Dedifferentiated amniotic fluid mesenchymal stem cell (primary cell): ENCODE data around the gene PPP1R13B.

Experiments
- DNase-seq: peaks from one replicate; pipeline ENCODE4 v3.0.0-alpha.2; 2016; ENCODE audit errors: extremely low spot score

PPP1R13B gene

DNA sequence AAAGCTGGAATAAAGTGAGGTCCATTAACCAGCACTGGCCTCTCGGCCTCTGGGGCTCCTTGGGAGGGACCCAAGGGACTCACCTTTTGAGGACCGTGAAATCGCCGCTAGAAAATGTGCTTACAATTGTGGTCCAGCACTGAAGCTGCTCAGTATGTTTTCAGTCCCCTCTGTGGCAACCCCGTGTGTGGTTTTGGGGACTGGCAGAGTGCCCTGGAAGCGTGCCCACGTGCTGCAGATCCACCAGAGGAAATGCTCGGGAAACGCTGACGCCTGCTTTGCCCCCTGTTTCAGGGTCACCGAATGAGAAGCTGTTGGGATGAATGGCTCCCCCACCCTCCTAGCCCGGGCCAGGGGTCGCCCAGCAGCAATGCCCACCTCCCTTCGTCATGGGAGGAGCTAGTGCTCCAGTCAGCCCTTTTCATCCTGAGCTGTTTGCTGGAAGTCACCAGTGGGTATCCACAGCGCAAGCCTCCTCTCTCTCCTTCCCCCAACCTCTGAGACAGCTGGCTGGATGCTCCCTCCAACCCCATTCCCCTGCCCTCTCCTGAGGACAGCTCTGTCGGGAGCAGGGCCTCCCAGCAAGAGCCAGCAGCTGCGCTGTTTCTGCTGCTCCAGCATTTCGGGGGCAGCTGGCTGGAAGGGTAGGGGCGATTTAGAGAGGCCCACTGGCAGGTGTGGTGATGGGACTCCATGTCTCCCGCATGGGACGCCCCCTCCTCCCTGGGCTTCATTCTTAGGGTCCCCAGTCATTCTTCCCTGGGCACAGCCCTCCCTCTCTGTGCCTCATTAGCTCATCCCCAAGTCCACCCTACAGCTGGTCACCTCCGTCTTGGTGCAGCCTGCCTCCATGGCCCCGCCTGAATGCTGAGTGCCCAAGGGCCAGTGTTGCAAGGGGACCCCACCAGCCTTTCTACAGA lies 33.2 kb upstream of the PPP1R13B start:
- peak; percentile 54 for DNase-seq

DNA sequence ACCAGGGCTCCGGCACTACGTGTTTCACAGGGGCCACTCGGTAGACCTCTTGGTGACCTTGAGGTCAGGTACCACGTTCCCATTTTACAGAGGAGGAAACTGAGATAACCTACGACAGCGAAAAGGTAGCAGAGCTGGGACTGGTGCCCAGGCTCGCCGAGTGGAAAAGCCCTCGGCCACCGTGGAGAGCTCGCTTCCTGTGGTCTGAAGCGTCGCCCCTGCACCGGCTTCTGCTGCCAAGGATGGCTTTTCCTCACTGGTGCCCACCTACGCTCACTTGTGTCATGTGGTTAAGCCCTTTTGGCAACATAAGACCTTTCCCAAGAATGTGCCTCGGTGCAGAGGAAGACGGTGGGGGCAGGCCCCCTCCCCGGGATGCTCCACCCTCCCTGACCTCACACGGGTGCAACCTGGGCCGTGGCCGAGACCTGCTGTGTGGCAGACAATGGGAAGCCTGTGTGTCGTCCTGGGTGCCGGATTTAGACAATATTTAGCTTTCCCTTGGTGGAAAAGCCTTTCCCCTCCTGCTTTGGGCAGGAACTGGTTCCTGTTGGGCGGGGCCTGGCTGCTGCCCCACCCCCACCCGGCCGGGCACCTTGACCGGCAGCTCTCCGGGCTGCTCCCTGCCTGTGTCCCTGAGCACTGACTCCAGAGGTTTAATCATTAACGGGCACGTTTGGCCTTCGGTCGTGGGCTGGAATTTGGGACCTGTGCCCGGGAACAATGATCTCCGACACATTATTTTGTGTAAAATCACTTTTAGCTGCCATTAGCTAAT lies 32.4 kb upstream of the PPP1R13B start:
- DNase-seq: no peak

DNA sequence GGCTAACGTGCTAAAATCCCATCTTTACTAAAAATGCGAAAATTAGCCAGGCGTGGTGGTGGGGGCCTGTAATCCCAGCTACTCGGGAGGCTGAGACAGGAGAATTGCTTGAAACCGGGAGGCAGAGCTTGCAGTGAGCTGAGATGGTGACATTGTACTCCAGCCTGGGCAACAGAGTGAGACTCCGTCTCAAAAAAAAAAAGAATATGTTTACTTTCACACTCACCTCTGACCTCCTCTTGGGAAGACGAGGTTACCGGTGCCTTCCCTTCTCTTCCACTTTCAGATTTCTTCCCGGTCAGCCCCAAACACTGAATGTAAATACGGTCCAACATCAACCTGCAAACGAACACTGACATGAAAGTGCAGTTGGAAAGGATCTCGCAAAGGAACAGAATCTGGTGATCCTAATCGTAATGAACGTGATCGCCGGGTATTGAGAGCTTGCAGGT lies 31.8 kb upstream of the PPP1R13B start:
- DNase-seq: no peak

DNA sequence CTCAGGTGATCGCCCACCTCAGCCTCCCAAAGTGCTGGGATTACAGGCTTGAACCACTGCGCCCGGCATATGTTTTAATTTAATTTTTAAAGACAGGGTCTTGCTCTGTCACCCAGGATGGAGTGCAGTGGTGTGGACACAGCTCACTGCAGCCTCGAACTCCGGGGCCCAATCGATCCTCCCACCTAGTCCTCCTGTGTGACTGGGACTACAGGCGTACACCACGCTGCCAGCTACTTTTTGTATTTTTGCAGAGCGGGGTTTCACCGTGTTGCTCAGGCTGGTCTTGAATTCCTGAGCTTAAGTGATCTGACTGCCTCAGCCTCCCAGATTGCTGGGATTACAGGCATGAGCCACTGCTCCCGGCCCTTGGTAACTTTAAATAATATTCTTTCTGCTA lies 30.8 kb upstream of the PPP1R13B start:
- DNase-seq: no peak

DNA sequence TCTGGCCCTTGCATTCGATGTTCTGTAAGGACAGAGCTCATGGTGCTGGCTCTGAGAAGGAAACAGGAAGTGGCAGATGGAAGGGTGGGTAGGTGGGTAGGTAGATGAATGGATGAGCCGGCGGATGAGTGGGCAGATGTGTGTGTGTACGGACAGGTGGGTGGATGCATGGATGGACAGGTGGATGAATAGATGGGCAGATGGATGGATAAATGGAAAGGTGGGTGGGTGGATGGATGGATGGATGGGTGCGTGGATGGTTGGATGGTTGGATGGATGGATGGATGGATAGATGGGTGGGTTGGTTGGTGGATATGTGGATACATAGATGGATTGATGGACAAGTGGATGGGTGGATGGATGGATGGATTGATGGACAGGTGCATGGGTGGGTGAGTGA lies 27.6 kb upstream of the PPP1R13B start:
- no peak for DNase-seq

DNA sequence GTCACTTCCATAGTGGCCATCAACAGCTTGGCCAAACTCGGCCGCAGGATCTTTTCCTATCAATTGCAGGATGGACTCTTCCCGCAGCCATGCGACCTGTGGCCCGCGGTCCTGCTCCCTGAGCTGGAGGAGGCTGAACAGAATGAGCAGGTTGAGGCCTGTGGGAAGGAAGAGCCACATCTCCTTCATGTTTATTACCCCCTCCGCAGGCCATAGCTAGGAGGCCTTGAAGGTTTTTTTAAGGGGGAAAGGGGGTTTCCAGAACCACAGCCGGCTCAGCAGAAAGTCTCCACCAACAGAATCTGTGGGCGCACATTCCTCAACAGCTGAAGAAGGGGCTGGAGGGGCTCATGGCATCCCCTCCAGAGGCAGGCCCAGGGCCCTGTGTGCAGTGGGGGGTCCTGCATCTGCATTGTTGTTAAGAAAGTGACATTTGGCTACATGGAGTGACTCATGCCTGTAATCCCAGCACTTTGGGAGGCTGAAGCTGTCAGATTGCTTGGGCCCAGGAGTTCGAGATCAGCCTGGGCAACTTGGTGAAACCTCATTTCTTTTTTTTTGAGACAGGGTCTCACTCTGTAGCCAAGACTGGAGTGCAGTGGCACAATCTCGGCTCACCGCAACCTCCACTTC lies 25.2 kb upstream of the PPP1R13B start:
- DNase-seq: no peak

DNA sequence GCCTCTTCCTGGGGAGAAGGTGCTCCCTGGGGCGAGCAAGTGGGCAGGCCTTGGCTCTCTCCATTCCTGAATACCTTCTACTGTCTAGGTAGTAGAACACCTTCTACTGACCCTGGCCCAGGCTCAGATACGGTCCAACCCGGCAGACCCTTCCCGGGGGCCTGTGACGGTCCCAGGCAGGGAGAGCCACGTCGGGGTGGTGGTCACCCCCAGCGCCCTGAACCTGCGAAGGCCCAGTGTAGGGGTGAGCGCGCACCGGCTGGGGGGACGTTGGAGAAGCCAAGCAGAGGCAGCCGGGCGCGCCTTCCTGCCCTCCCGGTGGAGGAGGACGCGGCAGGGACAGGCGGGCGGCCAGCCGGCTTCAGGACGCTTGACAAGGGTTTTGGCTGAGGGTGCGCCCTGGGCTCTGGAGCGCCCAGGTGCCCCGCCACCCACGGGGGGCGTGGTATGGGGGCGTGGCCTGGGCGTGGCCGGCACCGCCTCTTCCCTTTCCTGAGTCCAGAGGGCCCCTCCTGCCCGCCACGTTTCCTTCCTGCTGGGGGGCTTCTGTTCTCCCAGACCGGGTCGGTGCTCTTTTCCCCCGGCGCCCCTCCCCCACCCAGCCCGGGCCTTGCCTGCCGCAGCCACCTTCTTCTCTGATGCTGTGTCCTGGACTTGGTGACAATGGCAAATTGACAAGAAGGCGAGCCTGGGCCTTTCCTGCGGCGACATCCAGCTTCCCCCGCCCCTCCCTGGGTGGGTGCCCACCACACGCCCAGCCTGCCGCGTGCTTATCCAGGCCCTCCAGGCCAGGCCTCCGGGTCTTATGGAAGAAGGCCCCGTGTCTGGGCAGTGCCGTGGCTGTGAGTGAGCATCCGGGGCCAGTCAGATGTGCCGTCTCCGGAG lies 24.5 kb upstream of the PPP1R13B start:
- DNase-seq: no peak

DNA sequence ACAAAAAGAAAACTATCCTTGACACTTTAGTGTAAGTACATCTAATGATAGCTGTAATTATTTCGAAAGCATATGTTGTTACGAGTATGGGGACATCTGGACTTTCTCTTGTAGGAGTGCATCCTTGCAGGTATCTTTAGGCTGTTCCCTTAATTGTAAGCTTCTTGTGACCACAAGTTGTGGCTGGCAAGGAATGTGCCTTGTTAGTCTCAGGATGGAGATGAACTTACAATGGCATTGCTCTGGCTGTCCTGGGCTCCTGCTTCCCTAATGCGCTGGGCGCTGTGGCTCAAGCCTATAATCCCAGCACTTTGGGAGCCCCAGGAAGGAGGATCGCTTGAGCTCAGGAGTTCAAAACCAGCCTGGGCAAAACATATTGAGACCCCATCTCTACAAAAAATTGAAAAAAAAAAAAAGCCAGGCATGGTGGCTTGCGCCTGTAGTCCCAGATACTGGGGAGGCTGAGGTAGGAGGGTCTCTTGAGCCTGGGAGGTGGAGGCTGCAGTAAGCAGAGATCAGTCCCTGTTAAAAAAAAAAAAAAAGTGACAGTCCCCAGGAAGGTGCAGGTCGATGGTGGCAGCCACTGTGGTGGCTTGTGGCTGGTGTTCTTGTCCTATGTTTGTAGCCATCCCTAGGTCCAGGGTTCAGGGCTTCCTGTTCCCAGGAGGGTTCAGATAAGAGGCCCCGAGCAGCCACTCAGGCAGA lies 23.7 kb upstream of the PPP1R13B start:
- DNase-seq: no peak

DNA sequence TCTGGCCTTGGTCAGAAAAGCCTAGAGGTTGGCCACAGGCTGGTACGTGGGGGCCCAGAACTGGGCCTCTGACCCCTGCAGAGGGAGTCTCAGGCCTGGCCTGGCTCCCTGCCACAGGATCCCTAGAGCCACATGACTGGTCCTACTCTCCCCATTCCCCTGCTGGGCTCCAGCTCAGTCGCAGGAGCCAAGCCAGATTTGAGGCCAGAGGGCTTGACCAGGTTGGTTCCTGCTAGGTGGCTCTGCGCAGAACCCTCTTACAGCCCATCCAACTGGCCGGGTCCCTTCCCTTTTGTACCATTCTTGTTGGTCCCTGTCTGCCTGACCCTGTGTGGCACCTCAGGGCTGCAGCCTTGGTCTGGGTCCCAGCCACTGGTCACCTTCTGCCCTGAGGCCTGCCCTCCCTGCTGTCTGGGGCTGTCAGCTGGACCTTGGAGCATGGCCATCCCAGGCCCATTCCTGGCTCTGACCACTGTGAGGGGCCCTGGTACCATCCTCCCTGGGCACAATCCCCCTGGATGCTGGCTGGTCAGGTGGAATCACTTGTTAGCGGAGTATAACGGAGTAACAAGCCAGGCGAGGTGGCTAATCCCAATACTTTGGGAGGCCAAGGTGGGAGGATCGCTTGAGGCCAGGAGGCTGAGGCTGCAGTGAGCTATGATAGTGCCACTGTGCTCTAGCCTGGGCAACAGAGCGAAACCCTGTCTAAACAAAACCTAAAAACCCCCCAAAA lies 22.9 kb upstream of the PPP1R13B start:
- DNase-seq: no peak

DNA sequence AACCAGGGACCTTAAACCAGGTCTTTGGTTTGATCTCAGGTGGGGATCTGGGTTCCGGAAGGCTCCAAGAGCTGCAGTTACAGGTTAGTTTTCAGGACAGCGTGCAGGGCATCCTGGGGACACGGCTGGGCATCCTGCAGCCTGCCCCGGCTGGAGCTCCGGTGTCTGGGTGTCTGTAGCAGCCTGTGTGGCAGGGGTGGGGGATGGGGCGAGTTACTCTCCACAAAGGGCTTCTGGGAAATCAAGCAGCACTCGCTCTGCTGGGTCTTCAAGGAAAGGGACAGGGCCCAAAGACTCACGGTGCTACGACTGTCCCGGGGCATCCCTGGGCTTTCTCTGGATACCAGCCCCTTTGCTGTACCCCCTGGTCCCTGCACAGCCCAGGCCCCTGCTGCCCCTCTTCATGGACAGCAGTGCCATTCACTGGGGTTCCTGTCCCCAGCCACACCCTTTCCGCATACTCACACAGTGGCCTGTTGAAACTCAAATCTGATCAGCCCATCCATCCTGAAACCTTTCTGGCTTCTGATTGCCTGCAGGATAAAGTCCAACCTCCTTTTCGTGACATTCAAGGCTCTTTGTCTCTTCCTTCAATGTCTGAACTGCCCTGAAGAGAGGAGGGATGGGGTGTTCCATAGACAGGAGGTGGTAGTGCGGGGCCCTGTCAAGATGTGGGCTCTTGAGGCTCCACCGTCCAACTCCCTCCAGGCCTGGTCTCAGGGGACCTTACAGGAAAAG lies 22.2 kb upstream of the PPP1R13B start:
- DNase-seq: no peak

DNA sequence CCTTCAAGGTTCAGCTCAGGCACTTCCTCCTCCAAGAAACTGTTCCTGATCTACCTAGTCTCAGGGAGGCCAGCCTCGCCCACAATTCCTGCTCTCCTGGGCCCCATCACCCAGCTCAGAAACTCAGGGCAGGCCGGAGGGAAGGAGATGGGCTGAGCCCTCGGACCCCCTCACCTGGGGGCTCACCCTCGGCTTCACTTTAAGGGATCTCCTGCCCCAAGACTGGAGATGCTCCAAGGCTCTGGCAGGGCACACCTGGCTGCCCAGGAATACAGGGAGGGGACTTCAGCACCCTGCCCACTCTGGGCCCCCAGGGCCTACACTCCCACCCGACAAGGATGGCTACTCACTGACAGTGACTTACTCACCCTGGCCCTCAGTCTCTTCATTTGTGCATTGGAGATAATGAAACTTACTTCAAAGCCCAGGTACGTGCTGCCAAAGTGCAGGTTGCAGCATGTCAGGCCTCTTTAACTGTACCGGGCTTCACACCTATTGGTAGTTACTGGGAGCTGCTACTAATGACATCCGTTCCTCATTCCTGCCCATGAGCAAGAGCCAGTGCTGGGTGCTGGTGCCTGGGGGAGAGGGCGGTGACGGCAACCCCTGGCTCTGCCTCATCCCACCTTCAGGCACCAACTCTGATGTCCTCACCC lies 21.0 kb upstream of the PPP1R13B start:
- no peak for DNase-seq

DNA sequence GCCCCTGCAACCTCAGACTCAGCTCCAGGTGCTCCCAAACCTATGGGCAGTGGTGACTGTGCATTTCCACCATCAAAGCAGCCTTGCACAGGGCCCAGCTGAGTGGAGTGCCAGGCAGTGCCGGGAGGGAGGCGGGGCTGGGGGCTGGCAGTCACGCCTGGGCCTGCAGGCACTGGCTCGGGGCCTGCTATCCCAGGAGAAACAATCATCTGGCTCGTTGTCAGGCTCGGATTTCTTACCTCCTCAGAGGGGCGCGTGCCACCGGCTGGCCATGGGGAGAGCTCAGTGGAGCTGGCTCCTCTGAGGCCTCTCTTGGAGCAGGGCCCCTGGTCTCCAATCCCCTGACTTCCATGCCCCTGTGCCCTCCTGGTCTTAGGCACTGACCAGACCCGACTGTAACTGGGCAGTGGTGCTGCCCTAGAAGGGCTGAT lies 20.2 kb upstream of the PPP1R13B start:
- DNase-seq: no peak

DNA sequence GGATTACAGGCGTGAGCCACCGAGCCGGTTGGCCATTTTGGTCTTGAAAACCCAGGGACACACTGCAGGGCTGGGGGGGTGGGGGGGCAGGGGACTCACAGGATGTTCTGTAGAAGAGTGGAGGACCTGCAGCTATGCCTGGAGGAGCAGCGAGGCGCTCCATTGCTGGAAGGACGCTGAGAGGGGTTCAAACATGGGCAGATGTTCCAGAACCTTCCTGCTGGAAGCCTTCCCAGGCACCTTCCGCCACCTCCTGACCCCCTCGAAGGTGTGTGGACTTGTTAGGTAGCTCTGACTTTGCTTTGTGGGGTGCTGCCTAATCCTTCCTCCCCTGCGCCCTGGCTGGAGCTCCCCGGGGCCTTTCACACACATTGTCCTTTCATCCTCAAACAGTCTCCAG lies 19.6 kb upstream of the PPP1R13B start:
- DNase-seq: no peak

DNA sequence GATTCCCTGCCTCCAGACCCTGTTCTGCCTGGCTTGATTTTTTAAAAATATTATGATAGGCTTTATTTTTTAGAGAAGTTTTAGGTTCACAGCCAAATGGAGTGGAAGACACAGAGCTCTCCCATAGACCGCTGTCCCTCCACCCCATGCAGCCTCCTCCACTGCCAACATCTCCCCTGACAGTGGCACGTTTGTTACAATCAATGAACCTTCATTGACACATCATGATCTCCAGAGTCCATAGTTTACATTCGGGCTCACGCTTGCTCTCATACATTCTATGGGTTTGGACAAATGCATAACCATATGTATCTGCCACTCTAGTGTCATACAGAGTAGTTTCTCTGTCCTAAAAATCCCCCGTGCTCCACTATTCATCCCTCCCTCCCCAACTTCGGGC lies 15.9 kb upstream of the PPP1R13B start:
- DNase-seq: no peak

DNA sequence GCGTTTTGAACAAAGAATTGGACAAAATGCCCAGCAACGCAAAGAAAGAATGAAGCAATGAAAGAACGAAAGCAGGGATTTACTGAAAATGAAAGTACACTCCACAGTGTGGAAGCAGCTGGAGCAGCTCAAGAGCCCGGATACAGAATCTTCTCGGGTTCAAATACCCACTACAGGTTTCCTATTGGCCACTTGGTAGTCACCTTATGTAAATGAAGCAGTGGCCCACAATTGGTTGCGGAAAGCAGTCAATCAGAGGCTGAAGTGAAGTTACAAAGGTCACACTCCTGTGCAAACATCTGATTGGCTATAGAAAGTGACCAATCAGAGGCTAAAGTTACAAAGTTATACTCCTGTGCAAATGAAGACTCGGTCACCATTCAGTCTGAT lies 15.0 kb upstream of the PPP1R13B start:
- DNase-seq: no peak

DNA sequence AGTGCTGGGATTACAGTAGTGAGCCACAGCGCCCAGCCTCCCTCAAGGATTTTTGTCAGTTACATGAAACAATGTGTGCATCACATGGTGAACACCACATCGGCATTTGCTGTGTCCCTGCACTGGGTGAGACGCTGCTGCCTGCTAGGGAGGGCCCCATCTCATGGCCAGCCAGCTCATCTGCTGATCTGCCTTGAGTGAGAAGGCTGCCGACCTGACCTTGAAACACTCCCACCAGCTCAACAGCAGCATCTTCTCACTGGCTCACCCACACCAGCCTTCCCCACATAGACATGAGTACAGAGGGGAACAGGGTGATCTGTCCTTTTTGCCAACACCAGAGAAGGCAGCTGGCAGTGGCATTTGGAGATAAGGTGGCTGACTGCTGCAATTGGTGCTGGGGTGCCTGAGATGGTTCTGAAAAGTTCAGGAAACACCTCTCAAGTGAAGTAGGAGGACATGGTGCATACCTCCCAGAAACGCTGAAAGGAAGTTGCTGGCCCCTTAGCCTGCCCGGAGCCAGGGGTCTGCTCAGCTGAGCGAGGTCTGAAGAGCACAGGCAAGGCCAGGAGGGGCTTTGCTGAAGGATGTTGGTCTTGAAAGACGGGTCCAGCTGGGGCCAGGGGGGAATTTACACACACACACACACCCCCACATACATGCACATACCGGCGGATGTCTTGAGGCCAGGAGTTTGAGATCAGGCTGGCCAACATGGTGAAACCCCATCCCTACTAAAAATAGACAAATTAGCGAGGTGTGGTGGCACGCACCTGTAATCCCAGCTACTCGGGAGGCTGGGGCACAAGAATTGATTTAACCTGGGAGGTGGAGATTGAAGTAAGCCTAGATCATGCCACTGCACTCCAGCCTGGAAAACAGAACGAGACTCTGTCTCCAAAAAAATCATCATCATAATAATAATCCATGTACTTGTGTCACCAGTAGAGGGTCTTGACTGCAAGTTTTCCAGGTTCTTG lies 14.3 kb upstream of the PPP1R13B start:
- no peak for DNase-seq

DNA sequence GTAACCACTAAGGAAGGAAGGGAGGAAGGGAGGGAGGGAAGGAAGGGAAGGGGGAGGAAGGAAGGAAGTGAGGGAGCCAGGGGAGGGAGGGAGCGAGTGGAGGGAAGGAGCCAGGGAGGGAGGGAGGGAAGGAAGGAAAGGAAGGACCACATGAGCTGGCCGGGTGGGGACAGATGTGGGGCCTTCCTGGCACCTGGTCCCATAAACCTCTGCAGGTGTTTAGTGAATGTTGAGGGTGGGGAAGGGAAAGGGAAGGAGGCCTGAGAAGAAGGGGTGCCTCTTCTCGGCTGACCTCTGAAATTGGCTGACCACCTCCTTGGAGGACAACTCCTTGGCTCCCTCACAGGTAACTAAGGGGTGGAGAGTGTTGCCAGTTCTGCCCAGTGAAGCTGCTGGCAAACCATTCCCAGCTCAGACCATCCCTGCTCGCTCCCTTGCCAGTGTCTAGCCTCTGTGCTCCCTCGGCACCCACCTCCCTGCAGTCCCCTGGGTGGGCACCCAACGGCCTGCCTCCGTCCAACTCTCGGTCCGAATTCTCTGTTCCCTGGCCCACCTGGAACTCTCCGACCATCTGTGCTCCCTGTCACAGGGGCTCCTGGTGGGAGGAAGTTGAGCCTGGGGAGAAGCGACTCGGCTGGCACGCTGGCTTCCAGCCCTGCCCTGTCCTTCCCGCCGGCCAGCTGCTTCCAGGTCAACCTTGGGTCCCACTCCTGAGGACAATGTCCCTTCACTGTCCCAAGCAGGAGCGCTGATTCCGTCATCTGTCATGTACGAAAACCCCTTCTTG lies 12.2 kb upstream of the PPP1R13B start:
- no peak for DNase-seq
